Endothelial cell of umbilical vein (primary cell): ENCODE measurements around the gene SETD3. TPM values are rescaled to one million over a fixed set of nuclear protein-coding genes. Genes with fewer than 3 reads are reported as not detected.

ENCODE experiments used
- BruUV-seq: library from RNA; stranded (reverse); fragments of 400-500 nt; replicated peaks from 2 replicates; lab custom pipeline; 2021; lab: Mats Ljungman, UMichigan
- CTCF ChIA-PET: fragments of 300-600, 350-600 bp; sonication (Branson Sonifier 250); formaldehyde crosslinking; loops from one replicate; lab custom pipeline; 2021; ENCODE audit warnings: antibody characterized with exemption, inconsistent platforms; lab: Charles Lee
- POLR2A ChIA-PET: fragments of 300-600, 350-600 bp; sonication (Branson Sonifier 250); formaldehyde crosslinking; loops from one replicate; lab custom pipeline; 2021; ENCODE audit warnings: antibody characterized with exemption, inconsistent platforms; lab: Charles Lee
- DNase-seq: peaks from one replicate; pipeline ENCODE4 v3.0.0-alpha.2; 2011; ENCODE audit warnings: low read depth, low spot score
- FAIRE-seq: peaks from 2 replicates; lab custom pipeline; 2011; peaks lifted over from hg19 to GRCh38; lab: Jason Lieb, UNC
- H2AFZ ChIP-seq: 2 replicates; pipeline ENCODE4 v1.6.0; 2012; ENCODE audit warnings: low read depth, low read length, control low read depth, inconsistent platforms
- H3K27ac ChIP-seq: 2 replicates; pipeline ENCODE4 v1.5.1; 2011; ENCODE audit warnings: low read depth, mild to moderate bottlenecking, control low read depth, low read length, moderate library complexity; ENCODE audit not compliant: insufficient read depth
- H3K27me3 ChIP-seq, 2 experiments: 2 replicates each; pipeline versions ENCODE4 v1.6.0 to v1.6.1; 2011; ENCODE audit warnings: low read length in 2 of 2, mixed read lengths in 1 of 2; ENCODE audit not compliant: control insufficient read depth in 2 of 2, insufficient read depth in 2 of 2
- H3K36me3 ChIP-seq, 2 experiments: 2 replicates in 1 of 2; 3 replicates in 1 of 2; pipeline ENCODE4 v1.5.1; 2011; ENCODE audit warnings: low read length in 2 of 2, mild to moderate bottlenecking in 1 of 2, moderate library complexity in 1 of 2; ENCODE audit not compliant: control insufficient read depth in 2 of 2, insufficient read depth in 2 of 2; ENCODE audit errors: extremely low read depth in 1 of 2
- H3K4me1 ChIP-seq: 3 replicates; pipeline ENCODE4 v1.5.1; 2011; ENCODE audit warnings: mild to moderate bottlenecking, low read length; ENCODE audit not compliant: control insufficient read depth, insufficient read depth; ENCODE audit errors: extremely low read depth
- H3K4me2 ChIP-seq: 2 replicates; pipeline ENCODE4 v1.6.1; 2011; ENCODE audit warnings: low read length, control low read depth, mixed read lengths; ENCODE audit not compliant: insufficient read depth
- H3K4me3 ChIP-seq, 3 experiments: fragments of 200-600 bp in 1 of 3; sonication (generic), shearing (Covaris generic) in 1 of 3; replicated peaks in 1 of 3; 2 replicates each; pipeline ENCODE4 v1.5.1; 2011 to 2016; ENCODE audit warnings: control low read depth in 3 of 3, low read length in 3 of 3, mild to moderate bottlenecking in 2 of 3, inconsistent platforms in 1 of 3, low read depth in 1 of 3, moderate library complexity in 1 of 3; ENCODE audit not compliant: insufficient read depth in 1 of 3
- H3K79me2 ChIP-seq: 2 replicates; pipeline ENCODE4 v1.6.0; 2012; ENCODE audit warnings: low read length, inconsistent platforms; ENCODE audit not compliant: control insufficient read depth, insufficient read depth
- H3K9ac ChIP-seq: replicated peaks from 2 replicates; pipeline ENCODE3; 2011; ENCODE audit warnings: low read length, control low read depth; ENCODE audit not compliant: insufficient read depth; ENCODE audit errors: extremely low read depth
- H3K9me1 ChIP-seq: replicated peaks from 3 replicates; pipeline ENCODE4 v1.6.0; 2011; ENCODE audit warnings: mild to moderate bottlenecking, low read length; ENCODE audit not compliant: control insufficient read depth, insufficient read depth; ENCODE audit errors: extremely low read depth
- H3K9me3 ChIP-seq: replicated peaks from 2 replicates; pipeline ENCODE4 v1.5.1; 2012; ENCODE audit warnings: low read length, inconsistent platforms; ENCODE audit not compliant: control insufficient read depth, insufficient read depth
- H4K20me1 ChIP-seq: replicated peaks from 2 replicates; pipeline ENCODE3; 2011; ENCODE audit warnings: mild to moderate bottlenecking, low read length; ENCODE audit not compliant: control insufficient read depth, insufficient read depth; ENCODE audit errors: extremely low read depth
- CTCF ChIP-seq, 2 donors: IDR thresholded peaks; 1 replicate in 1 of 2; 2 replicates in 1 of 2; pipeline ENCODE4 v1.5.1; 2011; ENCODE audit warnings: low read length in 2 of 2, mild to moderate bottlenecking in 2 of 2, moderate library complexity in 2 of 2, control low read depth in 1 of 2, inconsistent platforms in 1 of 2, low read depth in 1 of 2; ENCODE audit not compliant: insufficient read depth in 1 of 2; ENCODE audit errors: extremely low read depth in 1 of 2
- EZH2 ChIP-seq: IDR thresholded peaks from 2 replicates; pipeline ENCODE4 v1.6.1; 2012; ENCODE audit warnings: borderline replicate concordance, low read depth, mild to moderate bottlenecking, moderate library complexity, low read length, inconsistent platforms; ENCODE audit not compliant: severe bottlenecking
- FOS ChIP-seq: IDR thresholded peaks from 2 replicates; pipeline ENCODE4 v1.6.1; 2011; ENCODE audit warnings: mild to moderate bottlenecking, low read length, moderate library complexity, borderline replicate concordance; ENCODE audit not compliant: insufficient read depth
- GATA2 ChIP-seq: IDR thresholded peaks from 2 replicates; pipeline ENCODE4 v1.7.0; 2011; ENCODE audit warnings: low read depth, mild to moderate bottlenecking, moderate library complexity, mixed read lengths, low read length; ENCODE audit not compliant: insufficient read length, insufficient read depth
- JUN ChIP-seq: IDR thresholded peaks from 2 replicates; pipeline ENCODE4 v1.6.1; 2011; ENCODE audit warnings: borderline replicate concordance, low read depth; ENCODE audit not compliant: insufficient read length, insufficient read depth
- MAX ChIP-seq: IDR thresholded peaks from 2 replicates; pipeline ENCODE4 v1.6.1; 2011; ENCODE audit not compliant: insufficient read depth, insufficient read length
- MYC ChIP-seq: IDR thresholded peaks from one replicate; pipeline ENCODE4 v1.6.1; 2011; ENCODE audit warnings: mild to moderate bottlenecking, low read depth, low read length
- POLR2A ChIP-seq: IDR thresholded peaks from 2 replicates; pipeline ENCODE4 v1.6.1; 2012; ENCODE audit warnings: low read depth, mild to moderate bottlenecking, control low read depth, low read length
- POLR2AphosphoS5 ChIP-seq: IDR thresholded peaks from 2 replicates; pipeline ENCODE4 v1.6.1; 2012; ENCODE audit warnings: low read depth, mild to moderate bottlenecking, control low read depth, low read length, moderate library complexity; ENCODE audit not compliant: insufficient read depth
- dilution Hi-C: fragments of 300-500 bp; cut with MboI; formaldehyde crosslinking; loops from one replicate; pipeline ENCODE4 v1.15.0; 2019; ENCODE audit warnings: low sequenced_read_pairs; ENCODE audit not compliant: extremely low pct_ligation_motif_present
- intact Hi-C: fragments of 100-400 bp; cut with micrococcal nuclease; formaldehyde crosslinking; loops from one replicate; pipeline ENCODE4 v1.10.0; 2022
- polyA plus RNA-seq, 4 experiments: library from polyadenylated mRNA; depleted of rRNA in 3 of 4; stranded (reverse) in 3 of 4; unstranded in 1 of 4; fragments of >200 nt; gene quantifications; 2 replicates each; pipeline versions ENCODE4 v1.2.1 to v1.2.3, GENCODE V29; 2011 to 2012; ENCODE audit warnings: missing spikeins in 1 of 4
- total RNA-seq: library from RNA; stranded (reverse); gene quantifications from 2 replicates; pipeline ENCODE4 v1.2.3, GENCODE V29; 2021

The SETD3 gene
- total and polyA plus RNA-seq, 2 donors (not counting 3 experiments of a cell fraction or from before 2014, with no cell fraction given), result 18.1 to 53.1 TPM

DNA sequence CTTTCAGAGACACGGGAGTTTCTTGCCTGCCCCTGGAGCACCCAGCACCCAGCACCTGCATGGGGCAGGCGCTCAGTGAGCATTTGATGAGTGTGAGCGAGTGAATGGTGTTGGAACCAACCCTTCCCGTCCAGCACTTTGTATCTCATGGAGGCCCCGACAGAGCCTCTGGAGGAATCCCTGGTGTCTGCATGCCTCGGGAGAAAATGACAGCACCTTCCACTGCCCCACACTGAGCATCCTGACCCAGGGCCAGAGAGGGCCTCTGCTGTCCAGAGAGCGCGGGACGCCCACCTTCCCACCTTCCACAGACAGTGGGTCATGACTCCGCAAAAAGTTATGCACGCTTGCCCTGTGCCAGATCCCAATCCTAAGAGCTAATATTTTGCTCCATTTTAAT, 105.7 kb downstream of the SETD3 start:
- Histone ChIP-seq H3K4me3 (no peak overlapping the region), H3K79me2 (no peaks in the 10 kb centered on the region), H3K27ac (no peak overlapping the region), H3K4me2 (no peak overlapping the region), H3K9me1 (no peaks in the 10 kb centered on the region), H3K27me3 (no peaks in the 10 kb centered on the region), H3K9ac (no peak overlapping the region), H4K20me1 (no peaks in the 10 kb centered on the region), H3K36me3 (no peaks in the 10 kb centered on the region), H2AFZ (no peak overlapping the region), H3K9me3 (no peaks in the 10 kb centered on the region), H3K4me1 (no peaks in the 10 kb centered on the region)
- FAIRE-seq (no peak), DNase-seq (no peak)
- ChIA-PET CTCF (no interaction called here), POLR2A (no interaction called here)
- dilution Hi-C loops, result no loop called here
- intact Hi-C loops, result no loop called here
- BruUV-seq, result no TSS peak
- TF ChIP-seq JUN, result no peak
- no peak for TF ChIP-seq POLR2A
- TF ChIP-seq EZH2, result no peak
- no peak for TF ChIP-seq GATA2
- TF ChIP-seq POLR2AphosphoS5, result no peak
- no peak for TF ChIP-seq FOS
- TF ChIP-seq CTCF (IDR thresholded peaks at IDR 0.05; ENCODE audit: extremely low read depth in 1 of 2, insufficient read depth in 1 of 2, low read depth in 1 of 2, low read length in 2 of 2), result no peak
- TF ChIP-seq MAX, result no peak
- no peak for TF ChIP-seq MYC
